H1 (cell line): Measurements from ENCODE around the gene NOD2. TPM values are rescaled to one million over a fixed set of nuclear protein-coding genes. Genes with fewer than 3 reads are reported as not detected.

Experiments used
- CTCF ChIA-PET: fragments of 300-600 bp; sonication (Branson Sonifier 250); formaldehyde crosslinking; loops from one replicate; lab custom pipeline; 2021; ENCODE audit not compliant: partially characterized antibody; lab: Charles Lee
- POLR2A ChIA-PET: fragments of 300-600 bp; sonication (Branson Sonifier 250); formaldehyde crosslinking; loops from one replicate; lab custom pipeline; 2021; ENCODE audit warnings: inconsistent platforms; ENCODE audit not compliant: partially characterized antibody; lab: Charles Lee
- DNase-seq, 2 experiments: peaks; one replicate each; pipeline versions ENCODE4 v3.0.0 to v3.0.0-alpha.2; 2010 to 2022; ENCODE audit warnings: low spot score in 2 of 2, low read depth in 1 of 2, mixed read lengths in 1 of 2
- FAIRE-seq: peaks from 2 replicates; lab custom pipeline; 2011; peaks lifted over from hg19 to GRCh38; lab: Jason Lieb, UNC
- H2AFZ ChIP-seq: 2 replicates; pipeline ENCODE4 v1.8.1; 2012; ENCODE audit warnings: low read length, inconsistent platforms
- H2AK5ac ChIP-seq: 2 replicates; pipeline ENCODE4 v1.6.1; 2013; ENCODE audit warnings: low read depth, low read length
- H2BK120ac ChIP-seq: replicated peaks from 2 replicates; pipeline ENCODE3; 2013; ENCODE audit warnings: low read depth, low read length, inconsistent platforms
- H2BK12ac ChIP-seq: 2 replicates; pipeline ENCODE4 v1.6.1; 2013; ENCODE audit warnings: low read depth, low read length
- H2BK15ac ChIP-seq: 2 replicates; pipeline ENCODE4 v1.6.1; 2013; ENCODE audit warnings: low read length
- H2BK20ac ChIP-seq: 2 replicates; pipeline ENCODE4 v1.6.1; 2013; ENCODE audit warnings: low read length
- H2BK5ac ChIP-seq: 2 replicates; pipeline ENCODE4 v1.6.1; 2013; ENCODE audit warnings: low read depth, low read length
- H3K14ac ChIP-seq: 2 replicates; pipeline ENCODE4 v1.6.1; 2013; ENCODE audit warnings: inconsistent platforms; ENCODE audit not compliant: insufficient read length
- H3K18ac ChIP-seq: 2 replicates; pipeline ENCODE4 v1.6.1; 2013; ENCODE audit warnings: low read length; ENCODE audit errors: extremely low read depth
- H3K23ac ChIP-seq: 2 replicates; pipeline ENCODE4 v1.6.1; 2013; ENCODE audit warnings: inconsistent platforms; ENCODE audit not compliant: insufficient read length
- H3K23me2 ChIP-seq: 2 replicates; pipeline ENCODE4 v1.6.1; 2013; ENCODE audit warnings: low read depth, low read length
- H3K27ac ChIP-seq: 2 replicates; pipeline ENCODE4 v1.6.1; 2011; ENCODE audit warnings: low read depth, low read length, inconsistent platforms
- H3K27me3 ChIP-seq, 4 experiments: replicated peaks in 1 of 4; 1 replicate in 1 of 4; 2 replicates in 3 of 4; pipeline versions ENCODE4 v1.6.1 to v1.8.1; 2011 to 2013; ENCODE audit warnings: low read length in 3 of 4, mild to moderate bottlenecking in 3 of 4, inconsistent platforms in 2 of 4, mixed read lengths in 2 of 4, moderate library complexity in 1 of 4; ENCODE audit not compliant: control insufficient read depth in 3 of 4, insufficient read depth in 3 of 4; ENCODE audit errors: extremely low read depth in 1 of 4
- H3K36me3 ChIP-seq, 4 experiments: 2 replicates each; pipeline versions ENCODE4 v1.6.1 to v1.8.1; 2011 to 2013; ENCODE audit warnings: mild to moderate bottlenecking in 4 of 4, low read length in 3 of 4, moderate library complexity in 2 of 4, control low read depth in 1 of 4, inconsistent platforms in 1 of 4; ENCODE audit not compliant: insufficient read depth in 4 of 4, control insufficient read depth in 2 of 4
- H3K4ac ChIP-seq: replicated peaks from 2 replicates; pipeline ENCODE3; 2013; ENCODE audit warnings: low read length, low read depth, mixed read lengths, inconsistent platforms; ENCODE audit not compliant: insufficient read length
- H3K4me1 ChIP-seq, 4 experiments: replicated peaks in 1 of 4; 1 replicate in 1 of 4; 2 replicates in 3 of 4; pipeline versions ENCODE4 v1.6.1 to v1.8.1; 2011 to 2013; ENCODE audit warnings: low read length in 3 of 4, inconsistent platforms in 2 of 4, mixed read lengths in 1 of 4; ENCODE audit not compliant: insufficient read depth in 4 of 4, control insufficient read depth in 3 of 4
- H3K4me2 ChIP-seq, 2 experiments: 2 replicates each; pipeline versions ENCODE4 v1.6.1 to v1.8.1; 2011 to 2013; ENCODE audit warnings: low read depth in 2 of 2, low read length in 2 of 2, control low read depth in 1 of 2, inconsistent platforms in 1 of 2, mild to moderate bottlenecking in 1 of 2; ENCODE audit not compliant: insufficient read depth in 1 of 2
- H3K4me3 ChIP-seq, 4 experiments: fragments of 200-600, 300-600 bp in 1 of 4; sonication (generic), shearing (Covaris generic), sonication (Bioruptor Twin) in 1 of 4; 2 replicates each; pipeline versions ENCODE4 v1.5.1 to v1.8.1; 2011 to 2016; ENCODE audit warnings: low read length in 4 of 4, low read depth in 3 of 4, control low read depth in 2 of 4, inconsistent platforms in 2 of 4, mild to moderate bottlenecking in 2 of 4, mixed read lengths in 1 of 4, moderate library complexity in 1 of 4; ENCODE audit not compliant: insufficient read depth in 2 of 4; ENCODE audit errors: extremely low read depth in 1 of 4
- H3K56ac ChIP-seq: replicated peaks from 2 replicates; pipeline ENCODE3; 2013; ENCODE audit warnings: low read depth, mild to moderate bottlenecking, mixed read lengths, low read length, inconsistent platforms; ENCODE audit not compliant: insufficient read length
- H3K79me1 ChIP-seq: 2 replicates; pipeline ENCODE4 v1.6.1; 2013; ENCODE audit warnings: low read depth, low read length, control low read depth
- H3K79me2 ChIP-seq, 2 experiments: 2 replicates each; pipeline versions ENCODE4 v1.6.1 to v1.8.1; 2012 to 2013; ENCODE audit warnings: low read length in 2 of 2, mild to moderate bottlenecking in 2 of 2, inconsistent platforms in 1 of 2; ENCODE audit not compliant: insufficient read depth in 2 of 2, control insufficient read depth in 1 of 2
- H3K9ac ChIP-seq, 4 experiments: replicated peaks in 1 of 4; 1 replicate in 1 of 4; 2 replicates in 3 of 4; pipeline versions ENCODE4 v1.6.1 to v1.8.1; 2011 to 2013; ENCODE audit warnings: low read depth in 3 of 4, low read length in 3 of 4, control low read depth in 2 of 4, mild to moderate bottlenecking in 2 of 4, moderate library complexity in 2 of 4, inconsistent platforms in 1 of 4; ENCODE audit errors: extremely low read depth in 1 of 4
- H3K9me3 ChIP-seq, 2 experiments: 2 replicates each; pipeline versions ENCODE4 v1.6.1 to v1.8.1; 2012 to 2013; ENCODE audit warnings: mild to moderate bottlenecking in 2 of 2, moderate library complexity in 2 of 2, control low read depth in 1 of 2, inconsistent platforms in 1 of 2, low read depth in 1 of 2, low read length in 1 of 2, mixed read lengths in 1 of 2; ENCODE audit not compliant: insufficient read depth in 2 of 2
- H4K20me1 ChIP-seq, 2 experiments: replicated peaks in 1 of 2; 2 replicates each; pipeline versions ENCODE3 to v1.8.1; 2011 to 2013; ENCODE audit warnings: inconsistent platforms in 2 of 2, low read length in 2 of 2, mild to moderate bottlenecking in 1 of 2; ENCODE audit not compliant: insufficient read depth in 2 of 2, control insufficient read depth in 1 of 2
- H4K5ac ChIP-seq: 2 replicates; pipeline ENCODE4 v1.6.1; 2013; ENCODE audit warnings: low read length, low read depth, mixed read lengths, inconsistent platforms; ENCODE audit not compliant: insufficient read length
- H4K8ac ChIP-seq: 2 replicates; pipeline ENCODE4 v1.8.0; 2013; ENCODE audit warnings: mild to moderate bottlenecking, moderate library complexity, low read length, inconsistent platforms; ENCODE audit not compliant: insufficient read depth; ENCODE audit errors: extremely low read depth
- H4K91ac ChIP-seq: replicated peaks from 2 replicates; pipeline ENCODE3; 2013; ENCODE audit warnings: low read length, mixed read lengths, inconsistent platforms; ENCODE audit not compliant: insufficient read length
- CBX5 ChIP-seq: fragments of 300-800, 300-1000 bp; sonication (generic); IDR thresholded peaks from 2 replicates; pipeline ENCODE4 v1.7.1; 2016; ENCODE audit warnings: antibody characterized with exemption, low read length, low read depth
- GTF2F1 ChIP-seq: IDR thresholded peaks from 2 replicates; pipeline ENCODE4 v1.6.1; 2012; ENCODE audit warnings: low read depth, low read length, improper control_type of control experiment, borderline replicate concordance
- NRF1 ChIP-seq: IDR thresholded peaks from 2 replicates; pipeline ENCODE4 v1.6.1; 2011; ENCODE audit warnings: mild to moderate bottlenecking, low read depth, low read length, improper control_type of control experiment
- PHF8 ChIP-seq: fragments of 200-600 bp; sonication (generic); conservative IDR thresholded peaks from 2 replicates; pipeline ENCODE4 v1.7.1; 2012; ENCODE audit warnings: low read depth, mild to moderate bottlenecking, inconsistent platforms, low read length, moderate library complexity
- POLR2AphosphoS5 ChIP-seq: IDR thresholded peaks from 2 replicates; pipeline ENCODE4 v1.6.1; 2011; ENCODE audit warnings: low read depth, low read length
- RAD21 ChIP-seq, 2 experiments: IDR thresholded peaks in 1 of 2; conservative IDR thresholded peaks in 1 of 2; 2 replicates each; pipeline ENCODE4 v1.6.1; 2011; ENCODE audit warnings: low read depth in 2 of 2, low read length in 2 of 2, improper control_type of control experiment in 1 of 2, inconsistent platforms in 1 of 2, mild to moderate bottlenecking in 1 of 2, moderate library complexity in 1 of 2
- RBBP5 ChIP-seq: IDR thresholded peaks from 2 replicates; pipeline ENCODE4 v1.7.1; 2012; ENCODE audit warnings: low read depth, mild to moderate bottlenecking, inconsistent platforms, low read length, moderate library complexity, borderline replicate concordance
- RNF2 ChIP-seq: fragments of 200-900, 300-1000 bp; sonication (generic); IDR thresholded peaks from 2 replicates; pipeline ENCODE4 v1.7.1; 2016; ENCODE audit warnings: borderline replicate concordance, low read depth, mild to moderate bottlenecking, antibody characterized with exemption, low read length; ENCODE audit not compliant: poor library complexity, severe bottlenecking; ENCODE audit errors: missing control alignments
- SP1 ChIP-seq: IDR thresholded peaks from 2 replicates; pipeline ENCODE4 v1.6.1; 2011; ENCODE audit warnings: low read depth, low read length
- SP2 ChIP-seq: IDR thresholded peaks from 2 replicates; pipeline ENCODE4 v1.6.1; 2012; ENCODE audit warnings: mild to moderate bottlenecking, low read length, inconsistent platforms
- WGBS, 2 experiments: shearing (Covaris generic) in 1 of 2; methylation state at CpG; one replicate each; pipeline versions ENCODE4 v1.1.6 to v1.1.7; 2013 to 2015; ENCODE audit warnings: low lambda C conversion rate in 2 of 2, mixed read lengths in 2 of 2, inconsistent platforms in 1 of 2, low coverage in 1 of 2, missing lambda C conversion rate in 1 of 2; ENCODE audit not compliant: insufficient replicate concordance in 2 of 2, insufficient coverage in 1 of 2, insufficient read length in 1 of 2; ENCODE audit errors: extremely low coverage in 1 of 2, missing lambda C conversion rate in 1 of 2; 5-methylcytosine and 5-hydroxymethylcytosine counted together
- polyA plus RNA-seq, 7 experiments: library from polyadenylated mRNA; depleted of rRNA in 3 of 7; stranded (reverse) in 5 of 7; unstranded in 2 of 7; fragments of >200 nt in 5 of 7; fragments of 200-250 nt in 2 of 7; gene quantifications; 1 replicate in 5 of 7; 2 replicates in 1 of 7; 4 replicates in 1 of 7; pipeline versions ENCODE4 v1.2.1 to v1.2.3, GENCODE V29; 2011 to 2013; ENCODE audit warnings: missing spikeins in 2 of 7, mixed read lengths in 2 of 7
- total RNA-seq: library from RNA; stranded (reverse); fragmentation: NEBNext Ultra II Directional; extraction: Animal tissue kit (Norgen Biotek cat#: 25700); gene quantifications from 2 replicates; pipeline ENCODE4 v1.2.1, GENCODE V29; 2021
- TF ChIP-seq, protein P1 (sequence below): IDR thresholded peaks from 2 replicates; pipeline ENCODE4 v1.6.1; 2012; ENCODE audit warnings: low read length, inconsistent platforms

NOD2 gene
- total and polyA plus RNA-seq, 2 of the 8 experiments (the other 6 are each of a cell fraction or from before 2014, with no cell fraction given), result 0.37 to 0.42 TPM

DNA sequence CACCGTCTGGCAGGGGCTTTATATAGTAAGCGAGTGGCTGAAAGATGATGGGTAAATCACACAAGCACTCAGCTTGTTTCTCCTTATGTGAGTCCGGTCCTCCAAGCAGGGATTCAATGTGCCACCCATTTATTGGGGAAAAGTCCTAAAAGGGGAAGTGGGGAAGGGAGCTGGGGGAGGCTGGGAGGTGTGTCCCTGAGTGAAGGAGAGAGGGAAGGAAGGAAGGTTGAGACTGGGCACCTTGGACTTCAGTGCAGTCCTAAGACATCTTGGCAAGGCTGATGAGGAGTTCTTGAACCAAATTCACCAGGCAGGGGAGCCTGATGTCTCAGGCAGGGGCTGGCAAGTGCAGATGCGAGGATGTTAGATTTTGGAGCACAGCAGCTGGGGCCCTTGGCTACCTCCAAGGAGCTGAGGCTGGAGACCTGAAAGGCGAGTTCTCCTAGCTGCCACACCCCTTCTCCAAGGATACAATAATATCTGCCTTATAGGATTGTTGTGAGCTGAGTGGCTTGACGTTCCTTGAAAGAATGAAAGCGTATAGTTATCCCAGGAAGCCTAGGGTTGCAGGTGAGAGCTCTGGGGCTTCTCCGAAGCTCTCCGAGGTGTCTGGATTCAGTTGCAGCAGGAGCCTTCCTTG, 25.5 kb downstream of the NOD2 start:
- H3K18ac ChIP-seq, result no peak overlapping the region
- H3K4ac ChIP-seq, result no peak overlapping the region
- H2BK5ac ChIP-seq, result no peak overlapping the region
- no peaks in the 10 kb centered on the region for H3K79me1 ChIP-seq
- H3K14ac ChIP-seq, result no peak overlapping the region
- H2BK120ac ChIP-seq, result no peak overlapping the region
- no peaks in the 10 kb centered on the region for H3K36me3 ChIP-seq
- H3K27me3 ChIP-seq, result no peaks in the 10 kb centered on the region
- no peak overlapping the region for H2AK5ac ChIP-seq
- no peak overlapping the region for H2BK20ac ChIP-seq
- H3K23me2 ChIP-seq, result peaks cover 2% of the 10 kb centered on the region; the same call in 1 of the 2 replicates
- H3K9ac ChIP-seq, result no peak overlapping the region
- no peak overlapping the region; the same call in 1 of the 2 replicates for H4K8ac ChIP-seq
- H2AFZ ChIP-seq, result no peak overlapping the region
- 86% methylated on average over 9 of the region's 9 CpGs; no CpG with 5 or more reads in 1 of the 2 experiments for WGBS, 2 experiments
- H4K5ac ChIP-seq, result no peak overlapping the region
- no peak overlapping the region for H2BK15ac ChIP-seq
- H3K27ac ChIP-seq, result no peak overlapping the region
- DNase-seq (no peak), FAIRE-seq (no peak)
- no peak overlapping the region for H3K4me3 ChIP-seq
- H3K56ac ChIP-seq, result no peak overlapping the region
- POLR2A ChIA-PET, result no interaction called here
- no peaks in the 10 kb centered on the region for H4K20me1 ChIP-seq
- H3K9me3 ChIP-seq, result no peaks in the 10 kb centered on the region
- H3K23ac ChIP-seq, result no peak overlapping the region
- H3K4me2 ChIP-seq, result no peak overlapping the region
- no peak overlapping the region for H4K91ac ChIP-seq
- CTCF ChIA-PET, result interaction anchor here (1.1 to 3.1 kb wide), 8 partner anchors 12 to 87 kb away, joined by 3 to 17 read pairs (median 6); no protein-coding TSS in a partner anchor
- no peak overlapping the region for H2BK12ac ChIP-seq
- H3K79me2 ChIP-seq, result no peaks in the 10 kb centered on the region
- H3K4me1 ChIP-seq, result peaks cover 0 to 9% (median 3%) of the 10 kb centered on the region in 4 experiments; a peak in 5 of 7 replicates
- no peak for TF ChIP-seq CBX5
- TF ChIP-seq SP2, result no peak
- no peak for TF ChIP-seq RNF2
- TF ChIP-seq, protein P1, sequence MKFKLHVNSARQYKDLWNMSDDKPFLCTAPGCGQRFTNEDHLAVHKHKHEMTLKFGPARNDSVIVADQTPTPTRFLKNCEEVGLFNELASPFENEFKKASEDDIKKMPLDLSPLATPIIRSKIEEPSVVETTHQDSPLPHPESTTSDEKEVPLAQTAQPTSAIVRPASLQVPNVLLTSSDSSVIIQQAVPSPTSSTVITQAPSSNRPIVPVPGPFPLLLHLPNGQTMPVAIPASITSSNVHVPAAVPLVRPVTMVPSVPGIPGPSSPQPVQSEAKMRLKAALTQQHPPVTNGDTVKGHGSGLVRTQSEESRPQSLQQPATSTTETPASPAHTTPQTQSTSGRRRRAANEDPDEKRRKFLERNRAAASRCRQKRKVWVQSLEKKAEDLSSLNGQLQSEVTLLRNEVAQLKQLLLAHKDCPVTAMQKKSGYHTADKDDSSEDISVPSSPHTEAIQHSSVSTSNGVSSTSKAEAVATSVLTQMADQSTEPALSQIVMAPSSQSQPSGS, result no peak
- TF ChIP-seq RBBP5, result no peak
- no peak for TF ChIP-seq POLR2AphosphoS5
- no peak for TF ChIP-seq NRF1
- no peak for TF ChIP-seq PHF8
- TF ChIP-seq RAD21 (IDR thresholded peaks at IDR 0.05 in 1 of 2, conservative IDR thresholded peaks at IDR 0.05 in 1 of 2; ENCODE audit: low read depth in 2 of 2, low read length in 2 of 2), result no peak
- no peak for TF ChIP-seq GTF2F1
- no peak for TF ChIP-seq SP1
